Inferior parietal cortex (tissue), 1 donor: ENCODE data around the gene NCCRP1.

Experiments
- DNase-seq: peaks from one replicate; pipeline ENCODE4 v3.0.0-alpha.2; 2016; ENCODE audit errors: extremely low spot score

Gene NCCRP1

DNA sequence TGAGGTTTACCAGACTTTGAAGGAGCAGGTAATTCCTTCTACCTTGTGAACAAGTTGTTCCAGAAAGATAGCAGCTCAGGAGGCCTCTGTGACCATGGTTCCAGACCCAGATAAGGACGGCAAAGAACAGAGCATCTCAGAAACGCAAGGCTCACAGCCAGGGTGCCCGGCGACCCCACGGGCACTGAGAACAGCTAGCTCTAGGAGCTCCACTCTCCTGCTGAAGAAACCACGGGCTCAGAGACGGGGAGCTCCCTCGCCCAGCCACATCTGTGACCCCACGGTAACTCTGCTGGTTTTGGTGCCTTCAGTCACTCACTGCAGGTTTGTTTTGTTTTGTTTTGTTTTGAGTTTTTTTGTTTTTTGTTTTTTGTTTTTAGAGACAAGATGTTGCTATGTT lies 16.0 kb upstream of the NCCRP1 start:
- no peak for DNase-seq

- DNase-seq: no peak
Observed at GRCh38 chr19:39181500-39182173, 15.1 kb upstream of the NCCRP1 start.

DNA sequence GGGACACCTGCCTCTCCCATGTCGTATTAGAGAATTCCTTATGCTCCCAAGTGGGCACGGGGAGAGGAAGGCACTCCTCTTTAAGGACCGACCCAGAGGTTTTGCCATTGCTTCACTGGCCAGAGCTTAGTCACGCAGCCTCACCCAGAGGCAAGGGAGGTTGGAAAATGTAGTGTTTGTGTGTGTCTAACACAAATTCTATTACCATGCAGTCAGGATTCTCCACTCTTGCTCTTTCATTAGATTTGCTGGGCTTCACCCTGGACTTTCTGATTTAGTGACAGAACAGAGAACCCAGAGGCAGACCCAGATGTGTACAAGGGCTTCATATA lies 14.6 kb upstream of the NCCRP1 start:
- no peak for DNase-seq

- DNase-seq: no peak
Observed at GRCh38 chr19:39183104-39183503, 13.7 kb upstream of the NCCRP1 start.

GRCh38 chr19:39186391-39186790 lies 10.4 kb upstream of the NCCRP1 start:
- DNase-seq: no peak

DNA sequence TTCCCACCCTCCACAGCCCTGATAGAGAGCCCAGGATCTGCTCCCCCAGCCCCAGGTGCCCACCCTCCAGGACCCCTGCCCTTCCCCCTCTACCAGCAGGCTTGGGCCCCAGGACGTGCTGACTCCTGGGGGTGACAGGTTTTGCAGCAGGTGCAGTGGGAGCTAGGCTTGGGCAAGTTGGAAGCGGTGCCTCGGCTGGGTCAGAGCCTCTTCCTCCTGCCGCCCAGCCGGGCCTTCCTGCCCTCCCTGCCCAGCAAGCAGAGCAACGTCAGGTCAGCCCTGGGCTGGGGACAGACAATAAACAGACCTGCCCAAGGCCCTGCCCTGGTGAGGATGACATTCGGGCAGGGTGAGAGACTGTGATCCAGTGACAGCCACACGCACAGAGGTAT lies 9.2 kb upstream of the NCCRP1 start:
- no peak for DNase-seq

GRCh38 chr19:39188960-39189359 lies 7.8 kb upstream of the NCCRP1 start:
- no peak for DNase-seq

DNA sequence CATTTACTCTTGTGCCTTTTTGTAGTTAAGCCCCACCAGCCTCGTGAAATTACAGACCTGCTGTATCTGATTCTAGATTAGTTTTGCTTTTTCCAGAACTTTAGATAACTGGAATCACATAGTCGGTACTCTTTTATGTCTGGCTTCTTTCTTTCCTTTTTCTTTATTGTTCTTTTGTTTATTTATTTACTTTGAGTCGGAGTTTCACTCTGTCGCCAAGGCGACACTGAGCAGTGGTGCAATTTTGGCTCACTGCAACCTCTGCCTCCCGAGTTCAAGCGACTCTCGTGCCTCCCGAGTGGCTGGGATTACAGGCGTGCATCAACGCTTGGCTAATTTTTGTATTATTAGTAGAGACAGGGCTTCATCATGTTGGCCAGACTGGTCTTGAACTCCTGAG lies 6.0 kb upstream of the NCCRP1 start:
- DNase-seq: no peak

- DNase-seq: no peak
Observed at GRCh38 chr19:39192846-39193245, 3.9 kb upstream of the NCCRP1 start.

GRCh38 chr19:39193803-39194202 lies 3.0 kb upstream of the NCCRP1 start:
- no peak for DNase-seq

GRCh38 chr19:39194832-39195542 lies 1.8 kb upstream of the NCCRP1 start:
- DNase-seq: no peak

DNA sequence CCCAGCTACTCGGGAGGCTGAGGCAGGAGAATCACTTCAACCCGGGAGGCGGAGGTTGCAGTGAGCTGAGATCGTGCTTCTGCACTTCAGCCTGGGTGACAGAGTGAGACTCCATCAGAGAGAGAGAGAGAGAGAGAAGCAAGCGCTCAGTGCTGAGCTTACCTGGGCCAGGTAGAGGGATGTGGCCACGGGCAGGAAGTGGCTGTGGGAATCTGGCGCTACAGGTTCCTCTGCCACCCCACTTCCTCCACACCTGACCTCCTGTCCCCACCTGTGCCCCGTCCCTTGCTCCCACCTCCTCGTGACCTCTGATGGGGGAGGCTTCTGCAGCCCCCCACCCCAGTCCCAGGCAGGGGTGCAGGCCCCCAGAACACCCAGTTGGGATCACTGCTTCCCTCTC lies 1.0 kb upstream of the NCCRP1 start:
- no peak for DNase-seq

DNA sequence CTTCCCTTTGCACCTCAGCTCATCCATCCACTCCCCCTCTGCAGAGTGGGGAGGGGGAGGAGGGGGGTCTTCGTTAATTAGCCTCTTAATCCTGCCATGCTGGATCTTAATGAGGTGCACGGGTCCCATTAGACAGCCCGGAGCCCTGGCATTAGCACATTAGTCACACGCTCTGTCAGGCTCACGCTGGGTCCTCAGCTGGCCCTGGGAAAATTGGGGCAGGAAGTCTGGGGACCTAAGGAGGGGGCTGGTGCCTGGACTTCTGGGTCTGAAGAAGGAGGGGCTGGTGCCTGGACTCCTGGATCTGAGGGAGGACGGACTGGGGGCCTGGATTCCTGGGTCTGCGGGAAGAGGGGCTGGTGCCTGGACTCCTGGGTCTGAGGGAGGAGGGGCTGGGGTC lies 444 bp upstream of the NCCRP1 start:
- no peak for DNase-seq

GRCh38 chr19:39197808-39198207 lies 1.0 kb downstream of the NCCRP1 start:
- DNase-seq: no peak

- peak; percentile 22 for DNase-seq
Observed at GRCh38 chr19:39199025-39199424, 2.3 kb downstream of the NCCRP1 start.

- no peak for DNase-seq
Observed at GRCh38 chr19:39200066-39200802, 3.5 kb downstream of the NCCRP1 start.

GRCh38 chr19:39200803-39201115 lies 4.0 kb downstream of the NCCRP1 start:
- DNase-seq: no peak

DNA sequence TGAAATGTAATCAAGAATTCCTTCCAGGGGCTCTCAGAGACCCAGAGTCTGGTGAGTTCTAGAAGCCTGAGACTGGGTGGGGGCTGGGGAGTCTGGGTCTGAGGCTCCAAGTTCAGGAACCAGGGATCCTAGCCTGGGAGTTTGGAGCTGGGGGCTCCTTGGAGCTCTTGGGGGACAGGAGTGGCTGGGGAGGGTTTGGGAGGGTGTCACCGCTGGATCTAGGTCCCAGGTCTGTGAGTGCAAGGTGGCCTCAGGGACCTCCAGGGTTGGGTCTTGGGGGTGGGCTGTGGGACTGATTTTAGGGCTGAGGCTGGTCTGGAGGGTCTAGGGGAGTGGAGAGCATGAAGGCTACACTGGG lies 6.2 kb downstream of the NCCRP1 start:
- DNase-seq: no peak

GRCh38 chr19:39203372-39204341 lies 6.9 kb downstream of the NCCRP1 start, which contains the start of gene SYCN:
SYCN (minus strand) TSS chr19:39204263; CDS start chr19:39204254, 9 bp downstream.
- no peak for DNase-seq

DNA sequence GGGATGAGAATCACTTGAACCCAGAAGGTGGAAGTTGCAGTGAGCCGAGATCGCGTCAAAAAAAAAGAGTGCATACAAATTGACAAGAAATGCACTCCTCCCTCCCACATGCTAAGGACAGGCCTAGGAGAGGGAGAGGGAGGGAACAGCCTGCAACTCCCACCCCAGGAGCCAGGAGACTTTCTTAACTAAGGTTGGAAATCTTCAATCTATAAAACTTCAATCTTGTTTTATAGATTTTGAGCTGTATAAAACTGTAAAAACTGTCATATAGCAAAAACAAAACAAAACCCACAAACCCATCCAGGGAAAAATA lies 8.6 kb downstream of the NCCRP1 start:
- DNase-seq: no peak

DNA sequence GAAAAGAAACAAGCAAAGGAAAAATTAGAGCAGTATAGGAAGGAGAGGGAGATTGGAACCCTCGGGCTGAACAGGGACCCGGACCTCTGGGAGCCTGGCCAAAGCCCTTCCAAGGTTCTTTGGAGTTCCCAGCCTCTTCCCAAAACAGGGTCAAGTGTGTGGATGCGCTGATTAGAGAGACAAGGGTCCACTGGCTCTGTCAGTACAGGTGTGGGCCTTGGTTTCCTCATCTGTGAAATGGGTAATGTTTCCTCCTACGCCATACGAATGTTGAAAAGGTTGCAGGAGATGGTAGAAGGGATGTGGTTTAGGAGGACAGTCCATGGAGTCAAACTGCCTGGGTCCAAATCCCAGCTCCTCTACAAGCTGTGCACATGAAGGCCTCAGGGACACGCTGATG lies 9.4 kb downstream of the NCCRP1 start:
- DNase-seq: no peak

GRCh38 chr19:39207293-39207836 lies 10.6 kb downstream of the NCCRP1 start:
- no peak for DNase-seq
